HG03139 (cell line): Measurements from ENCODE around the gene SLC9A3.

Experiments used
- ATAC-seq: cut with Tn5 transposase; IDR thresholded peaks from one replicate; pipeline ENCODE4 v1.9.1; 2021; ENCODE audit not compliant: unreplicated experiment

The SLC9A3 gene

DNA sequence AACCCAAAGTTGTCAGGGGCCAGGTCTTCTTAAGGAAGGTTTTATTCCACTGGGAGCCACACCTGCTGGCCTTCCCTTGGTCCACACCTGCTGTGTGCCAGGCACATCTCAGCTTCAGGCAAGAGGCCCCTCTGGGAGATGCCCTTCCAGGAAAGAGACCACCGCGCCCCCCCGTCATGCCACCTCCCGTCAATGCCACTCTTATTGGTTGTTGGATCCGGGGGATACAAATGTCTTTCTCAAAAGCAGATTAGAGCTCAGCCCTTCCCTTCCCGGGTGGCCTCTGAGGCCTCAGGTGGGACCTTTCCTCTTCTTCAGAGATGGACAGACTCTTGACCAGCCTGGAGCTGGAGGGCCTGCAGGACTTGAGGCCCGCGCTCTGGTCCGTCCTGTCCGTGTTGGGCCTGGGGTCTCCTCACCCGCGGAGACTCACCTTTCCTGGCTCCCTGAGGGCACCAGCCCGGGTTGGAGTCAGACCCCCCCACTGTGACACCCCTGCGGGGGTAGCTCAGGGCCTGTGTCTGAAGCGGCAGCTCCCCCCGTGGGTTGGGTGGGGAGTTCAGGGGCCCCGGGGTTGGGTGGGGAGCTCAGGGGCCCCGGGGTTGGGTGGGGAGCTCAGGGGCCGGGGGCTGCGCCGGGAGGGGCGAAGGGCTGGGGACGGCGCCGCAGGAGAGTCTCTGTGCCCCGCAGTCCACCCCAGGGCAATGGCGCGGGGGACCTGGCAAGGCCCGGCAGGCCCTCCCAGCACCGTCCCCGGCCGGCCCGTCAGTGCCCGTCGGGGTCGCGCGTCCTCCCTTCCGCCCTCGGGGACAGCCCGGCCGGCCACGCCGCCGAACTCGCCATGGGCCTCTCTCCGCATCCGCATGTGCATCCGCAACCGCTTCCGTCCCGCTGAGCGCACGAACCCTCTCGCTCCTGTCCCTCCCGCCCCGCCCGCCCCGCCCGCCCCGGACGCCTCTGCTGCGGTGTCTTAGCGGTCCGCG, 3.7 kb upstream of the SLC9A3 start:
- ATAC-seq = no peak

DNA sequence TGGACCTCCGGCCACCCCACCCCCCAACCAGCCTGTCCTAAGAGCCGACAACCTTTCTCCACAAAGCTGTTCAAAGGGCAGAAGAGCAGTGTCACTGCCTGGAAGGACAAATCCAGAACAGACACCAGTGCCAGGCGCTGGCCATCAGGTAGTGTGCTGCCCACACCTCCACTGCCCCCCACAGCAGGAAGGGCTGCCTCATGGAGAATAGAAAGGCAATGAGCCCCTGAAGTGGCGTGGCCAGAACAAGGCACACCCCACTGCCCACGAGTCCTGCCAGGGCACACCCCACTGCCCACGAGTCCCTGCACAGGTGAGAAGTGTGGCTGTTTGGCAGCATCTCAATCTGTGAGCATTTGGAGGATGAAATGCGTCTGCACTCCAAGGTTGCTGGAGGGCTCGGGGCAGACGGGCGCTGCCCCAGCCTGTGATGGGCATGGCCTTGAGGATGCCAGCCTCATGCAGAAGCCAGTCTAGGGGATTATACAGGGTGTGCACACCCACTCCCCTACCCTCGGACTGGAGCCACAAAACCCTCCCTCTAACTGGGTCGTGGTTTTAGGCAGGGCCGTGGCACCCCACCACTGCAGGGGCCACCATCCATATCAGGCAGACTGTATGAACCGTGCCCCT, 2.3 kb upstream of the SLC9A3 start:
- ATAC-seq = no peak

GRCh38 chr5:525916-526315, 1.7 kb upstream of the SLC9A3 start:
- ATAC-seq = no peak

GRCh38 chr5:524973-525761, 918 bp upstream of the SLC9A3 start:
- ATAC-seq = no peak

DNA sequence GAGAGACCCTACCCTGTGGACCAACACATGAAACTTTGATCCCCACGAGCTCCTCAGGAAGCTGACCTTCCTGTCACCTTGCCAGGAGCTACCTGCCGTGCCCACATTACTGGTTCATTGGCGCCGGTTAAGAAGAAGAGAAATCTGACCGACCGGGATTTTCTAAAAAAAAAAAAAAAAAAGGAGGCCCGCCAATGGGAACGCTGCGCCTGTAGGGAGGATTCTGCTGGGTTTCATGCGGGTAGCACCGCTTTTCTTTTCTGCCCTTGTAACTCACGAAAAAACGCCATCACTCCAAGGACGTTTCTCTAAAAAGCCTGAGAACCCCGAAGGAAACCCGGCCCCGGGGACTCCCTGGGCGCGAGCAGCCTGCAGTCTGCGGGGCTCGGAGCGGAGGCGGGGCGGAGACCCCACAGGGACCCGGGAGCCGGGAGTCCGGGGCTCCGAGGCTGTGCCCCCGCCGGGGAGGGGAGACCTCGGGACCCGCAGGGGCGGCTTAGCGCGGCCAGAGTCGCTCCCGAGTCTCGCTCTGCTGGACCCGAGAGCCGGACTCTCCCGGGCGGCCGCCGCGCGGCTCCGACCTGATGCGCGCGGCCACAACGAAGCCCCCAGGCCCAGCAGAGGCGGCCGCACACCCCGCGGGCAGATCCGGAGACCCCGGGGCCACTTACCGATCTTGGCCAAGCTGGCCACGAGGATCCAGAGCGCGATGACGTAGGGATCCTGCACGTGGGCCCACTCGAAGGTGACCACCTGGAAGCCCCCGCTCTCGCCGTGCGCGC, 617 bp downstream of the SLC9A3 start:
- no peak for ATAC-seq

- ATAC-seq = no peak
Observed at GRCh38 chr5:522899-523440, 1.3 kb downstream of the SLC9A3 start.

GRCh38 chr5:522116-522515, 2.1 kb downstream of the SLC9A3 start:
- no peak for ATAC-seq

- ATAC-seq = no peak
Observed at GRCh38 chr5:521680-522079, 2.6 kb downstream of the SLC9A3 start.

- ATAC-seq = no peak
Observed at GRCh38 chr5:520850-521226, 3.4 kb downstream of the SLC9A3 start.

GRCh38 chr5:520196-520849, 3.9 kb downstream of the SLC9A3 start:
- ATAC-seq = no peak

DNA sequence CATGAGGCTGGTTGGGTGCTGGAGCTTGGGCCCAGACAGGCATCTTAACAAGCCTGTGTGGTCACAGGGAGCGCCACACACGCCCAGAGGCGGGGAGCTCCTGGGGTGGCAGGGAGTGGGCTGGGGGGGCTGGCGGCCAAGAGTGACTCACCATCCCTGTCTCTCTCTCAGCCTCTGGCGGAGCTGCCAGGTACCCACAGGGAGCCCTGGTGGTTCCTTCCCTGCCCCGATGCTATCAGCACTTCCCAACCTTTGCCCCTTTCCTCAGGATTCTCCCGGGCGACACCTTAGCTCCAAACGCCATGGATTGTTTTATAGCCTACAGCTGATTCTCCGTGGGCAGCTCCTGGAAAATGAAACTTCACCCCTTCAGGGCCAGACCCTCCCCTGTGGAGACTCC, 5.5 kb downstream of the SLC9A3 start:
- no peak for ATAC-seq

DNA sequence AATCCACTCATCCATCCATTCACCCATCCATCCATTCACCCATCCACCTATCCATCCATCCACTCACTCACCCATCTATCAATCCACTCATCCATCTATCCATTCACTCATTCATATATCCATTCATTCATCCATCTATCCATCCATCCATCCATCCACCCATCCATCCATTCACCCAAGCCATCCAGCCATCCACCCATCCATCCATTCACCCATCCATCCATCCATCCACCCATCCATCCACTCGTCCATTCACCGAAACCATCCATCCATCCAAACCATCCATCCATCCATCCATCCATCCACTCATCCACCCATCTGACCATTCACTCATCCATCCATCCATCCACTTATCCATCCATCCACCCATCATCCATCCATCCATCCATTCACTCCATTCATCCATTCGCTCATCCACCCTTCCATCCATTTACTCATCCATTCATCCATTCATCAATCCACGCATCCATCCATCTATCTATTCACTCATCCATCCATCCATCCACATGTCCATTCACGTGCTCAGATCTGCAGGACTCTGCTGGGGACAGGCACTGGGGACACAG, 6.6 kb downstream of the SLC9A3 start:
- no peak for ATAC-seq

DNA sequence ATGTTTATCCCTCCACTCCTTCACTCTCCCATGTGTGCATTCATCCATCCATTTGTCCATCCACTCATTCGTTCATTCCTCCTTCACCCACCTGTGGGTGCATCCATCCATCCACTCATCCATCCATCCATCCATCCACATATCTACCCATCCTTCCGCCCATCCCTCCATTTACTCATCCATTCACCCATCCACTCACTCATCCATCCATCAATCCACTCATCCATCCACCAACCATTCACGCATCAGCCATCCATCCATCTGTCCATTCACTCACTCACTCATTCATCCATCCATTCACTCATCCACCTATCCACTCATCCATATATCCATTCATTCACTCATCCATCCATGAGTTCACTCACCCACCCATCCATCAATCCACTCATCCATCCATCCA, 7.3 kb downstream of the SLC9A3 start:
- ATAC-seq = no peak

GRCh38 chr5:516338-516925, 7.8 kb downstream of the SLC9A3 start:
- no peak for ATAC-seq

- no peak for ATAC-seq
Observed at GRCh38 chr5:515273-515836, 8.9 kb downstream of the SLC9A3 start.

DNA sequence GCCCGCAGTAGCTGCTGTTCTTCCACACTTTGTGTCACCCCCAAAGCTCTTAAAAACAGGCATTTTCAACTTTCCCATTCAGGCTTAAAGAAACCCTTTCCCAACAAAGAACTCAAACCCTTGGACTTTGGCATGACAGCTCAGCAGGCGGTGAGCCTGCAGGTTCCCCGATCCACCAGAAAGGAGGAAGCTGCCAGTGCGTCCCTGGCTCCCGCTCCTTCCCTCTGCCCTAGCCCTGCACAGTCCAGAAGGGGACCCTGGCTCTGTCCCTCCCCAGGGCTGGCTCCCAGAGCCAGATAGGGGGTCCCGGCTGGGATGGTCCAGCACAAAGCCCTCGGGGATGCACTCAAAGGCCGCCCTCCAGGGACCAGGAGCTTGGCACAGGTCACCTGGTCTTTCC, 9.6 kb downstream of the SLC9A3 start:
- ATAC-seq = no peak

GRCh38 chr5:514101-514485, 10.2 kb downstream of the SLC9A3 start:
- ATAC-seq = no peak

DNA sequence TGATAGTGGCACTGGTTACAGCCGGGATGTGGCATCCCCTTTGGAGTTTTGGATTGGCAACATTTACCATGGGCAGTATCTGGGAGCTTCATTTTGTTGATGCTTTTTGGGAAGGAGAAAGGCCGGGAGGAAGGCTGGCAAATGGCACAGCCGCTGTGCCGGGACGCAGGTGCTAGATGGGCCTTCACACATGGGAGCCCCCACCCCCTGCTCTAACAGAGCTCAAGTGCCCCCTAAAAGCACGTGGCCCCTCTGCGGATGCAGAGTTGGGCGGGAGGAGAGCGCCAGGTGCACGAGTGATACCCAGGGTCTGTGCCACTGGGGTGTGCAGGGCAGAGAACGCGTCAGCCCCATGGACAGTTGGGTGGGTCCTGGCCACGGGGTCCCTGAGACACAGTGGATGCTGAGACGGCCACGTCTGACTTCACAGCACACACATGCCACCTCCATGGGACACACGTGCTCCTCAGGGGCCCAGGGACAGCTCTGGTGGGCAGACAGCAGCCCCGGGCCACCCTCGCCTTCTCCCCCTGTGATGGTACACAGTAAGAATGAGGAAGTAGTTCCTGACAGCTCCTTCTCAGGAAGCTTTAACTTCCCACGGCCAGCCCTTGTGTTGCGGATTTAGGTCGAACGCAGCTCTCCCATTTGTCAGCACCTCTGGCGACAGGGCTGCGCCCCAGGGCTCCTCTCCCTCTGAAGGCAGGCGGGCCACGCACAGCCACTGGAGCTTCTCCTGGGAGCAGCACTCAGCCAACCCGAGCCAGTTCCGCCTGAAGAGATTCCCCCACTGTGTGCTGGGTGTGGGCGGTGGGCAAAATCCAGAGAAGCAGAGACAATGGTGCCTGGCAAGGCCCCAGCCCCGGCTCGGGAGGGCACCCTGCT, 10.8 kb downstream of the SLC9A3 start:
- ATAC-seq = no peak
